HG03103 (cell line): ENCODE data around the gene FAM76B.

Experiments used
- ATAC-seq: cut with Tn5 transposase; IDR thresholded peaks from one replicate; pipeline ENCODE4 v1.9.1; 2021; ENCODE audit warnings: low read depth; ENCODE audit not compliant: unreplicated experiment

FAM76B gene

DNA sequence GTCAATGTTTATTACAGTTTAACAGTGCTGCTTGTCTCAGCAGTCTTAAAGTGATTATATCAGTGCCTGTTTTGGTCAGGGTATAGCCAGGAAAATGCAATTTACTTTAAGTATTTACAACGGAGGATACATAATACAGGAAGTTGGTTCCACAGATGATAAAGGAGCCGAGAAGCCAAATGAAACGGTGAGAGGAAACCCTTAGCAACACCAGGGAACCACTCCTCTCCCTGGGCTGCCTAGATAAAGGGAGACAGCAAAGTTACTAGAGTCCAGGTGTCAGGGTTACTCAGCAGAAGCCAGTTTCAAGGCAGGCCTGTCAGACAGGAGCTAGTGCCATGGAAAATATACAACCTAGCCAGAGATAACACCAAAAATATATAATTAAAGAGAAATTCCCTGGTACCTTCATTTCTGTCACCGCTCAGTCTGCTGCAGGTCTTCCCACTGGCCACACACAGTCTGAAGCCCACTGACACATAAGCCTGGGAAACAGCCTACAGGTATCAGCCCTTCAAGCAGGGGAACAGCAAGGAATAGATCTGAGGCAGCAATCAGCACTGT lies 55.5 kb downstream of the FAM76B start:
- ATAC-seq, result no peak

DNA sequence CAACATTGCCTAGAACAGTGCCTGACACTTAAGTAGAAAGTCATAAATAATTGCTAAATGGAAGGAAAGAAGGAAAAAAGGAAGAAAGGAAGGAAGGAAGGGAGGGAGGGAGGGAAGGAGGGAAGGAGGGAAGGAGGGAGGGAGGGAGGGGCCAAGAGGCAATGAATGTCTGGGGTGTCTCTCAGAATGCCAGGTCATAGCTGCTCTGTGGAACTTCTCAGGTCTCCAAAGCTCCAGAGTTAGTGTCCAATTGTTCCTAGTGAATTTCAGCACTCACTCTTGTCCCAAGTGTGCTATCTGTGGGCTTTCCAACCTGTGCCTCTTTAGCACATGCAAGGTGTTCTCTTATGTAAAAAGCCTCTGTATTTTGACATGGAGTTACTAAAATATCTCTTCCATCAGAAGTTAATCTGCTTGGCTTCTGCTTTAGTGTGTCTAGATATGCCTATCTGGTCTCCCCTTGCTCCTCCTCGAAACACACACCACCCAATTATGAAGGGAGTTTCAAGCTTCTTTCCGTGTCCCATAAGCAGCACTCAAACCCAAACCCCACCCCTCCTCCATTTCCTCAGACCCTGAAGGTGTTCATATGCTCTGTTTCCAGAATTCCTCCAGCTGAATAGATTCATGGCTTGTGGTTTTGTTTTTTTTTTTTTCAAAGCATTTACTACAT lies 56.5 kb downstream of the FAM76B start:
- no peak for ATAC-seq

DNA sequence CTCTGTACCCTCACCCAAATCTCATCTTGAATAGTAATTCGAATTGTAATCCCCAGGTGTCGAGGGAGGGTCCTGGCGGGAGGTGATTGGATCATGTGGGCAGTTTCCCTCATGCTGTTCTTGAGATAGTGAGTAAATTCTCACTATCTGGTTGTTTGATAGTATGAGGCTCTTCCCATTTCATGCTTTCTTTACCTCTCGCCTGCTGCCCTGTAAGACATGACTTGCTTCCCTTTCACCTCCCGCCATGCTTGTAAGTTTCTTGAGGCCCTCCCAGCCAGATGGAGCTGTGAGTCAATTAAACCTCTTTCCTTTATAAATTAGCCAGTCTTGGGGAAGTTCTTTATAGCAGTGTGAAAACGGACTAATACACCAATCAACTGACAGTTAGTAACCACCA lies 60.1 kb downstream of the FAM76B start:
- ATAC-seq, result no peak

DNA sequence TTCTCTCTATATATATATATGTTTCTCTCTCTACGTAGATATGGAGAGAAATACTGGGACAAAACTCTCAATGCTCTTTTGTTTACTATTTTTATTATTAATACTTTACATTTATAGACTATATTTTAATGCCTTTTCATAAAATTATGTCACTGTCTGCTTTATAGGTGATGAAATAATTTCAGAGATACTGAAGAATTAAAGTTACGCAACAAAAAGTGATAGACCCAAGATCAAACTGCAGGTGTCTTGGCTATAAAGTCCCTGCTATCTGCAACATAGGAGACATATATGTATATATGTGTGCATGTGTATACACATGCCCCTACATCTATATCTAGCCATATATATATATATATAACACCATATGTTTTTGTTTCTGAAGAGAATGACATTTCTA lies 60.8 kb downstream of the FAM76B start:
- no peak for ATAC-seq

DNA sequence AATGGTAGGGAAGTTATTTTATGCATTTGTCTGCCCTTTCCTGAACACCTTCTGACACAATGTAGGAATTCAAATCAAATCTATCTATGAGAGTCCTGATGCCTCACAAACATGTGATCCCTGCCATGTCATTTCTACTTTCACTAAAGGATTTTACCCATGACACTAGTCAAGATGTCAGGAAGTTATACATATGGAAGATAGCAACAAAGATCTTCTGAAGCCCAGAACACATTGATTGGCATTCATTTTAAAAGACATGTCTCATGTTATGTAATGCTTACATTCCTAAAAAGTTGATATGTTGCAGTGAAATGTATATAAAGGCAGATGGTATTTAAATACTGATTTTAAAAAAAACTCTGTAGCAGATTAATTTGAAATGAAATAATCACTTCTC lies 61.5 kb downstream of the FAM76B start:
- ATAC-seq, result no peak

DNA sequence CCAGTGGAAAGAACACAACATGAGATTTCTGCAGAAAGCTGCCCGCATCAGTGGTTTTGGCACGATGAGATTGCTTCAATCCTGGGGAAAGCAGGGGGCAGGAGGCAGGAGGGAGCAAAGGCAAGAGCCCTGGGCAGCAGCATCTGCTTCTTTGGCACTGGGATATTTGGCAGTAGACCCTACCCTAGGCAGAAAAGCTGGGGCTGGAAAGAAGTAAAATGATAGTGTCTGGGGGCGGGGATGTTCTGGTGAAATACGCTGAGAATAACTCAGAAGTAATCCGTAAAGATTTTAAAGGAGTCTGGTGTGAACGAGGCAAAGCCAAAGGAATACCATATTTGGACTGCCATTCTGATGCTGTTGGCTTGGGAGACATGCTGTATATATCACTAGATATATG lies 62.0 kb downstream of the FAM76B start:
- ATAC-seq, result no peak

DNA sequence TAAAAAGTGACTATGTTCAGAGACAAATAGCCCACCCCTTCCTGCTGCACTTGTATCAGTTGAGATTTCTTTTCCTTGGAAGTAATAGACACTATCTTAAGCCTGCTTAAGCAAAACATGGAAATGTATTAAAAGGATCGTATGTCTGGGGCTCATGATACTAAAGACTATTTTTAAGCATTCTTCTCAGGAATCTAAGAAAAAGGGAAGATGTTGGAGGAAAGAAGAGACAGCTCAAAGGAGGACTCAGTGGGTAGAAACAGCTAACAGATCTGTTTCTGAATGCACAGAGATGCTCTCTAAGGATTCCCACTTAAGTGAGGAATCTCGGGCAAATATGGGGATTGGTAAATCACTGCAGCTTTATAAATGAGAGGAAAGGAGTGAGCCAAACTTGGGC lies 62.5 kb downstream of the FAM76B start:
- ATAC-seq, result no peak

DNA sequence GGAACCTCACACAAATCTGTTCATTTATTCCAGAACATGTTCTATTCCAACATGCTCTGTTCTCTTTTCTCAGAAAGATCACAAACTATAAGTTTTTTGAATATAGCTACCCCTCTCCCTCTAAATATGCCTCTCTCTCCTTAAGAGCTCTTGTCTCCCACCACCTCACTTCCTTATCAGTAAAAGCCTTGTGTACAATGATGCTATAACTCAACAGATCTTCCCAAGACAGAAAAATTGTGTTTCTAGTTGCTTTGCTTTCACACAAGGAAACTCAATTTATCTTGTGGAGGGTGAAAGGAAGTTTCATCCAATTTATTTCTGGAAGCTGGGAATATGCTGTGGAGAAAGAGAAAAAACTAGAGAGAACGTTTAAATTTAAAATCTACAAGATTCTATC lies 64.4 kb downstream of the FAM76B start:
- no peak for ATAC-seq

DNA sequence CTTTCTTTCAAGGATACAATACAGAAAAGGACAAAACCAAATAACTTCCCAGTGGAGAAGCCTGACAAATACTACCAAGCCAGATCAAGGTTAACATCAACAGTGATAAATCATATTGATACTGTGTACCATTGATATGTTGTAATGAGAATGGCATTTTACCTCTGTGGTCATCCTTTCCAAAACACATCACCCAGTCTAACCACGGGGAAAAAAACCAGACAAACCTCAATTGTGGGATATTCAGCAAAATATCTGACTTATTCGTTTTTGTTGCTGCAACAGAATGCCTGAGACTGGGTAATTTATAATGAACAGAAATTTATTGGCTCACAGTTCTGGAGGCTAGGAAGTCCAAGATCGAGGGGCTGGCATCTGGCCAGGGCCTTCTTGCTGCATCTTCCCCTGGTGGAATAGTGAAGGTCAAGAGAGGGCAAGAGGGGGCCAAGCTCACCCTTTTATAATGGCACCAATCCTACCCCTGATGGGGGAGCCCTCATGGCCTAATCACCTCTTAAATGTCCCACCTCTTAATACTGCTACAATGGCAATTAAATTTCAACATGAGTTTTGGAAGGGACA lies 66.1 kb downstream of the FAM76B start:
- ATAC-seq, result no peak

DNA sequence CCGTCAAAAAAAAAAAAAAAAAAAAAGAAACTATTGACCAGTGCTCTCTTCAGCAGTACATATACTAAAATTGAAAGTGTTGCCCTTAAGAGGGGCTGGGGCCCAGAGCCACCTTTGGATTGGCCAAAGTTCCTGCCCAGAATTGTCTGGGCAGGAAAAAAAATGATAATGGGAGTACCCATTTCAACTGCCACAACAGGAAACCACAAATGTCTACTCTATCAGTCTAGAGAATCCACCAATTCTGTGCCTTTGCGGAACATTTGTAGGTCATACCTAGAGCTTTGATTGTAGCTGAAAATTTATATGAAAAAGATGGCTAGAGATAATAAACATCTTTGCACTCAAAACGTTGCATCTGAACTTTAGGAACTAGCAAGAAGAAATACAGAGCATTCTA lies 69.4 kb downstream of the FAM76B start:
- no peak for ATAC-seq
